Upper lobe of left lung (tissue), 6 donors: Measurements from ENCODE around the gene UBASH3A. TPM values are rescaled to one million over a fixed set of nuclear protein-coding genes. Genes with fewer than 3 reads are reported as not detected.

Experiments used
- ATAC-seq, 2 donors: fragments of 200-7000 bp; cut with Tn5 transposase; one replicate each; pipeline ENCODE4 v1.9.1; 2022; ENCODE audit warnings: mild to moderate bottlenecking in 2 of 2, moderate library complexity in 2 of 2; ENCODE audit not compliant: low FRiP score in 2 of 2
- DNase-seq, 2 donors: peaks; one replicate each; pipeline ENCODE4 v3.0.0-alpha.2; 2019 to 2020
- H3K27ac ChIP-seq, 4 donors: fragments of 200-600 bp; sonication (generic); one replicate each; pipeline ENCODE4 v1.5.1; 2016 to 2019
- H3K27me3 ChIP-seq, 4 donors: fragments of 200-600 bp; sonication (generic); one replicate each; pipeline ENCODE4 v1.5.1; 2017 to 2019
- H3K36me3 ChIP-seq, 4 donors: fragments of 200-600 bp; sonication (generic); one replicate each; pipeline ENCODE4 v1.5.1; 2016 to 2019
- H3K4me1 ChIP-seq, 4 donors: fragments of 200-600 bp; sonication (generic); one replicate each; pipeline ENCODE4 v1.5.1; 2018 to 2019
- H3K4me3 ChIP-seq, 4 donors: fragments of 200-600 bp; sonication (generic); one replicate each; pipeline ENCODE4 v1.5.1; 2017 to 2019; ENCODE audit warnings: mild to moderate bottlenecking in 2 of 4, moderate library complexity in 1 of 4
- H3K9me3 ChIP-seq, 4 donors: fragments of 200-600 bp; sonication (generic); one replicate each; pipeline ENCODE4 v1.5.1; 2018 to 2019
- EP300 ChIP-seq, 4 donors: sonication (generic); formaldehyde crosslinking; IDR thresholded peaks; one replicate each; pipeline ENCODE4 v1.5.1; 2017; ENCODE audit warnings: antibody characterized with exemption in 4 of 4, control low read depth in 2 of 4
- POLR2A ChIP-seq, 4 donors: fragments of 450-650 bp; IDR thresholded peaks; one replicate each; pipeline ENCODE4 v1.5.1; 2016 to 2017; ENCODE audit warnings: antibody characterized with exemption in 4 of 4, mild to moderate bottlenecking in 2 of 4
- POLR2AphosphoS5 ChIP-seq, 2 donors: sonication (generic); formaldehyde crosslinking; IDR thresholded peaks; one replicate each; pipeline ENCODE4 v1.5.1; 2017; ENCODE audit warnings: antibody characterized with exemption in 2 of 2
- WGBS, 2 donors: methylation state at CpG; one replicate each; pipeline ENCODE4 v1.1.5; 2017 to 2018; 5-methylcytosine and 5-hydroxymethylcytosine counted together
- total RNA-seq, 6 donors: library from RNA; depleted of rRNA in 4 of 6; stranded (reverse); fragments of >200 nt in 4 of 6; gene quantifications; one replicate each; pipeline versions ENCODE4 v1.1.0 to v1.2.1, GENCODE V29; 2016 to 2021
- TF ChIP-seq, protein P1 (sequence below), 6 experiments: fragments of 450-650 bp in 4 of 6; fragments of 200-600 bp in 2 of 6; sonication (generic) in 2 of 6; IDR thresholded peaks; one replicate each; pipeline ENCODE4 v1.5.1; 2016 to 2019; ENCODE audit warnings: antibody characterized with exemption in 6 of 6
- donor health status: DM: no; HTN: no; CAD: no; lungs with moderate emphysema.
- donor health status: DM: no; HTN: yes; CAD: no; lungs with severe emphysema.

UBASH3A gene
- total RNA-seq, 6 donors from 2014 or later, result 1.4 to 7.3 (median 2.9) TPM; not detected in 1

DNA sequence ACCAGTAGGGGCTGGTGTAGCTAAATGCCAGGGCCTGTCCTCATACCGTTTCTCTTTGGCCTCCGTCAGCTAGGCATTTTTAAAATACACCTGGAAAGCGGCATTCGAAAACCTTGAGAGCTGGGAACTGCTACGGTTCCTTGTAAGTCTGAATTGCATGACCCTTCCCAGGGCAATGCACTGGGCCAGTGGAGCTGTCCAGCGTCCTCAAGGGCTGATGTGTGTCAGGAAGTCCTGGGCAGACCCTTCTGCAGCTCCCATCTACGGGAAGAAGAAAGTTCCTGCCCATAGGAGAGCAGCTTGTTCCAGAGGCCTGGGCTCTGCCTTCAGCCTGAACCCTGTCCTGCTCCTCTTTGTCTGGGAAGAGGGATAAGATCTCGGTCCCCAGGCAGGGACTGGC lies 34.1 kb downstream of the UBASH3A start:
- H3K27ac ChIP-seq, result no peak overlapping the region
- ATAC-seq (no peak), DNase-seq (no peak)
- no peaks in the 10 kb centered on the region for H3K27me3 ChIP-seq
- H3K9me3 ChIP-seq, result no peaks in the 10 kb centered on the region
- no peaks in the 10 kb centered on the region for H3K4me1 ChIP-seq
- TF ChIP-seq POLR2A (IDR thresholded peaks at IDR 0.05) (no peak), POLR2AphosphoS5 (IDR thresholded peaks at IDR 0.05) (no peak), EP300 (IDR thresholded peaks at IDR 0.05) (no peak)
- TF ChIP-seq, protein P1, sequence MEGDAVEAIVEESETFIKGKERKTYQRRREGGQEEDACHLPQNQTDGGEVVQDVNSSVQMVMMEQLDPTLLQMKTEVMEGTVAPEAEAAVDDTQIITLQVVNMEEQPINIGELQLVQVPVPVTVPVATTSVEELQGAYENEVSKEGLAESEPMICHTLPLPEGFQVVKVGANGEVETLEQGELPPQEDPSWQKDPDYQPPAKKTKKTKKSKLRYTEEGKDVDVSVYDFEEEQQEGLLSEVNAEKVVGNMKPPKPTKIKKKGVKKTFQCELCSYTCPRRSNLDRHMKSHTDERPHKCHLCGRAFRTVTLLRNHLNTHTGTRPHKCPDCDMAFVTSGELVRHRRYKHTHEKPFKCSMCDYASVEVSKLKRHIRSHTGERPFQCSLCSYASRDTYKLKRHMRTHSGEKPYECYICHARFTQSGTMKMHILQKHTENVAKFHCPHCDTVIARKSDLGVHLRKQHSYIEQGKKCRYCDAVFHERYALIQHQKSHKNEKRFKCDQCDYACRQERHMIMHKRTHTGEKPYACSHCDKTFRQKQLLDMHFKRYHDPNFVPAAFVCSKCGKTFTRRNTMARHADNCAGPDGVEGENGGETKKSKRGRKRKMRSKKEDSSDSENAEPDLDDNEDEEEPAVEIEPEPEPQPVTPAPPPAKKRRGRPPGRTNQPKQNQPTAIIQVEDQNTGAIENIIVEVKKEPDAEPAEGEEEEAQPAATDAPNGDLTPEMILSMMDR (IDR thresholded peaks at IDR 0.05), result no peak
- 63 to 73% methylated on average over 6 to 8 of the region's 8 CpGs for WGBS, 2 donors
- no peak overlapping the region for H3K4me3 ChIP-seq
- H3K36me3 ChIP-seq, result no peaks in the 10 kb centered on the region

DNA sequence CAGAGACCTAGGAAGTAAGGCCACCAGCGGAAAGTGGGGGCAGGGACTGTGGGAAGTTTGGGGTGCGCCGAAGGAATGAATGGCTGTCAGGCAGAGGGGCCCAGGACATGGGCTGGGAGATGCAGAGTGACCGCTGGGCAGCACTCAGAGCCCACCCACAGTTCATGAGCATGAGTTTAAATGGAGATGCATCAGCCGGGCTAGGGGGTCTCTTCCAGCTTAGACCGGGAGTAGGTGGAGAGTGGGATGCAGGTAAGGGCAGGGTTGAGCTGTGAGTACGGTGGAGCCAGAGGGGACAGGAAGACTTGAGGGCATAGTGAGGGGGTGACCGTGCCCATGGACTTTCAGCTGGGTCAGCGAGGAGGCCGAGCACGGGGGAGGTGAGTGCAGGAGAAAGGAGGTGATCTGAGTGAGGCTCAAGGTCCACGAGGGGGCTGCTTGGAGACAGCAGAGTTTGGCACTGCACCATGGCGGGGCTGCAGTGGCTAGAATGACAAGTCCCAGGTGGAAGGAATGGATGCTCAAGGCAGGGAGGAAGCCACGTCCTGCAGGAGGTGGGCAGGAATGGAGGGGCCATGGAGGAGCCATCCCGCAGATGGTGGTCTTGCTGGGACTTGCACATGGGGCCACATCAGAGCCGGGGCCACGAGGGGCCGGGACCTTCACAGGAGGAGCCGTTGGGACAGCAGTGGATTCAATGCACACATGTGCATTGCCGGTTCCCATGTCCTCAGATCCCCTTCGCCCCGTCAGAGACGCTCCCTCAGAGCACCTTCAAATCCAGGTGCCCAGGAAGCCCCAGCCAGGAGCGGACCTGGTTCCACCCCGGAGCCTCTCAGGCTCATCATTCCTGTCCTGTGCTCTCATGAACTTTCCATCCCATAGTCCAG lies 34.9 kb downstream of the UBASH3A start:
- no peaks in the 10 kb centered on the region for H3K36me3 ChIP-seq
- 91 to 93% methylated on average over 20 to 25 of the region's 25 CpGs for WGBS, 2 donors
- H3K4me3 ChIP-seq, result no peak overlapping the region
- no peaks in the 10 kb centered on the region for H3K27me3 ChIP-seq
- ATAC-seq (no peak), DNase-seq (peak in 1 of 2 donors; percentile 66)
- TF ChIP-seq POLR2A (IDR thresholded peaks at IDR 0.05), result no peak
- no peak for TF ChIP-seq EP300 (IDR thresholded peaks at IDR 0.05)
- TF ChIP-seq POLR2AphosphoS5 (IDR thresholded peaks at IDR 0.05), result no peak
- TF ChIP-seq, protein P1 (IDR thresholded peaks at IDR 0.05), result no peak
- no peak overlapping the region for H3K27ac ChIP-seq
- H3K9me3 ChIP-seq, result no peaks in the 10 kb centered on the region
- no peaks in the 10 kb centered on the region for H3K4me1 ChIP-seq

DNA sequence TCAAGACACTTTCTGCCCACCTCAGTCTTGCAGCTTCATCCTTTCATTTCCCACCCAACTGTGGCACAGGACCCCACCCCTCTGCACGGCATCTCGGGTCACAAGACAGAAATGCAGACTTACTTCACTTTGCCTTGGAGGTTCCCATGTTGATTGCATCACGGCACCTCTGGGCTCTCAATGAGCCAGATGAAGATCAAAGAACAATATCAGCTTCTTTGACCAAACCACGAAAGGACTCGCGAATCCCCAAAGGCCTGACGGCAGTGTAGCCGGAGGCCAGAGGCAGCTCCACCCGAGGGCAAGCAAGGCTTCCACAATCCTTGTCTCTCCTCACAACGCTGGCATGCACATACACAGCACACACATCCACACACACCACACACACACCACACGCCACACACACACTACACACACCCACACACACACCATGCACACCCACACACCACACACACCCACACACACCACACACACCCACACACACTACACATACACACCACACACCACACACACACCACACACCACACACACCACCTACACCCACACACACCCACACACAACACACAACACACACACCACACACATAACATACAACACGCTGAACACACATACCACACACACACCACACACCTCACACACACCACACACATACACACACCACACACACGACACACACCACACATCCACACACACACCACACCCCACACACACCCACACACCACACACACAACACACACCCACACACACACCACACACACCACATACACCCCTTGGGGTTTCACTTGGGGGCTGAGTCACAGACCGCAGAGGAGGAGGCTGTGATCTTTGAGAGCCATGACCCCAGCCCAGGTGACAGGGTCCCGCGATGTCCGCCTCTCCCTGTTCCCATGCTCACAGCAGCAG lies 35.8 kb downstream of the UBASH3A start:
- no peaks in the 10 kb centered on the region for H3K4me1 ChIP-seq
- H3K4me3 ChIP-seq, result no peak overlapping the region
- DNase-seq (no peak), ATAC-seq (no peak)
- TF ChIP-seq, protein P1 (IDR thresholded peaks at IDR 0.05), result no peak
- TF ChIP-seq POLR2A (IDR thresholded peaks at IDR 0.05) (no peak), EP300 (IDR thresholded peaks at IDR 0.05) (no peak), POLR2AphosphoS5 (IDR thresholded peaks at IDR 0.05) (no peak)
- H3K27ac ChIP-seq, result no peak overlapping the region
- H3K9me3 ChIP-seq, result no peaks in the 10 kb centered on the region
- no peaks in the 10 kb centered on the region for H3K27me3 ChIP-seq
- WGBS, 2 donors, result 74% methylated on average over 13 to 17 of the region's 17 CpGs
- H3K36me3 ChIP-seq, result no peaks in the 10 kb centered on the region

DNA sequence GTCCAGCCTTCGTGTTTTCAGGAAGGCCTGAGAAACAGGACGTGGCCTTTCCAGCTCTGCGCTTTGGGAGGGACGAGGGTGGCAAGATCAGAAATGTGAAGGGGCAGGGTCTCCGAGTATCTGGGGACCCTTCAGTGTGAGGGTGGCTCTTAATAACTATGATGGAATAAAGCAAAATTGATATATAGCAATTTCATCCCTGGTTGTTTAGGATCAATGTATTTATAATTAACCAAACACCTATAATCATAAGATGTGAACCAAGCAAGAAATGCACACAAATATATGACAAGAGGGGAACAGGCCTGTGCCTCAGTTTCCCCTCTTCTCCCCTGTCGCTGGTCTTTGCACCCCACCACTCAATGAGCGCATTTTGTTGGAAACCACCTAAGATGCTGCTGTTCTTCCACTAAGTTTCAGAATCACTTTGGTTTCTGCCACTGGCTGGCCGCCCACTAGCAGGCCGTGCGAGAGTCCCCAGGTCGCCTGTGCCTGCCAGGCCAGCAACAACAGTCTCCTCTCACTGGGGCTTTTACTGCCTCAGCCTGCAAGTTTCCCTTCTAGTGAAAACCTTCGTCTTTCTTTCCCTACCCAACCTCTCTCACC lies 36.6 kb downstream of the UBASH3A start:
- DNase-seq, result no peak
- H3K4me3 ChIP-seq, result no peak overlapping the region
- no peaks in the 10 kb centered on the region for H3K36me3 ChIP-seq
- ATAC-seq, result no peak
- H3K4me1 ChIP-seq, result no peaks in the 10 kb centered on the region
- TF ChIP-seq POLR2AphosphoS5 (IDR thresholded peaks at IDR 0.05) (no peak), POLR2A (IDR thresholded peaks at IDR 0.05) (no peak), EP300 (IDR thresholded peaks at IDR 0.05) (no peak)
- TF ChIP-seq, protein P1 (IDR thresholded peaks at IDR 0.05), result no peak
- no peaks in the 10 kb centered on the region for H3K9me3 ChIP-seq
- H3K27ac ChIP-seq, result no peak overlapping the region
- no peaks in the 10 kb centered on the region for H3K27me3 ChIP-seq
- 82 to 87% methylated on average over 12 of the region's 12 CpGs for WGBS, 2 donors
